HepG2 (cell line): ENCODE results near the gene UNC5C.

Experiments used
- CEBPB ChIP-seq: IDR thresholded peaks from 2 replicates; pipeline ENCODE4 v1.6.1; 2011; ENCODE audit warnings: low read depth, low read length, improper control_type of control experiment, borderline replicate concordance
- KDM5A ChIP-seq: fragments of 200-600 bp; sonication (generic); IDR thresholded peaks from 2 replicates; pipeline ENCODE4 v1.7.0; 2018; ENCODE audit warnings: antibody characterized with exemption, mild to moderate bottlenecking, low read length, borderline replicate concordance
- ZBTB33 ChIP-seq: sonication (generic); formaldehyde crosslinking; IDR thresholded peaks from 2 replicates; pipeline ENCODE4 v1.4.0; 2020; ENCODE audit warnings: missing genetic modification reagents
- ZFP36 ChIP-seq: fragments of 150-350 bp; IDR thresholded peaks from 2 replicates; pipeline ENCODE4 v1.6.1; 2018; ENCODE audit warnings: borderline replicate concordance, low read length, low read depth; ENCODE audit not compliant: partially characterized antibody
- ZNF121 ChIP-seq: sonication (generic); formaldehyde crosslinking; IDR thresholded peaks from 2 replicates; pipeline ENCODE4 v1.5.0; 2020; ENCODE audit warnings: mild to moderate bottlenecking, missing genetic modification reagents
- ZNF501 ChIP-seq: sonication (generic); formaldehyde crosslinking; IDR thresholded peaks from 2 replicates; pipeline ENCODE4 v1.5.1; 2020; ENCODE audit warnings: mild to moderate bottlenecking, moderate library complexity, missing genetic modification reagents

- TF ChIP-seq KDM5A: no peak
- no peak for TF ChIP-seq ZNF121 (CRISPR knock-in tag)
- TF ChIP-seq ZBTB33 (CRISPR knock-in tag): no peak
- TF ChIP-seq ZFP36: no peak
- no peak for TF ChIP-seq ZNF501 (CRISPR knock-in tag)
- no peak for TF ChIP-seq CEBPB
Measured at GRCh38 chr4:95544113-95545103, 4.4 kb downstream of the UNC5C start.
